Thoracic aorta endothelial cell (primary cell): ENCODE measurements around the gene AGK. TPM values are rescaled to one million over a fixed set of nuclear protein-coding genes. Genes with fewer than 3 reads are reported as not detected.

Experiments
- total RNA-seq: library from RNA; depleted of rRNA; stranded (reverse); fragments of >200 nt; gene quantifications from 2 replicates; pipeline ENCODE4 v1.2.3, GENCODE V29; 2012

AGK gene, protein sequence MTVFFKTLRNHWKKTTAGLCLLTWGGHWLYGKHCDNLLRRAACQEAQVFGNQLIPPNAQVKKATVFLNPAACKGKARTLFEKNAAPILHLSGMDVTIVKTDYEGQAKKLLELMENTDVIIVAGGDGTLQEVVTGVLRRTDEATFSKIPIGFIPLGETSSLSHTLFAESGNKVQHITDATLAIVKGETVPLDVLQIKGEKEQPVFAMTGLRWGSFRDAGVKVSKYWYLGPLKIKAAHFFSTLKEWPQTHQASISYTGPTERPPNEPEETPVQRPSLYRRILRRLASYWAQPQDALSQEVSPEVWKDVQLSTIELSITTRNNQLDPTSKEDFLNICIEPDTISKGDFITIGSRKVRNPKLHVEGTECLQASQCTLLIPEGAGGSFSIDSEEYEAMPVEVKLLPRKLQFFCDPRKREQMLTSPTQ
- total RNA-seq, result 57.1 and 64.2 TPM in 2 replicates

DNA sequence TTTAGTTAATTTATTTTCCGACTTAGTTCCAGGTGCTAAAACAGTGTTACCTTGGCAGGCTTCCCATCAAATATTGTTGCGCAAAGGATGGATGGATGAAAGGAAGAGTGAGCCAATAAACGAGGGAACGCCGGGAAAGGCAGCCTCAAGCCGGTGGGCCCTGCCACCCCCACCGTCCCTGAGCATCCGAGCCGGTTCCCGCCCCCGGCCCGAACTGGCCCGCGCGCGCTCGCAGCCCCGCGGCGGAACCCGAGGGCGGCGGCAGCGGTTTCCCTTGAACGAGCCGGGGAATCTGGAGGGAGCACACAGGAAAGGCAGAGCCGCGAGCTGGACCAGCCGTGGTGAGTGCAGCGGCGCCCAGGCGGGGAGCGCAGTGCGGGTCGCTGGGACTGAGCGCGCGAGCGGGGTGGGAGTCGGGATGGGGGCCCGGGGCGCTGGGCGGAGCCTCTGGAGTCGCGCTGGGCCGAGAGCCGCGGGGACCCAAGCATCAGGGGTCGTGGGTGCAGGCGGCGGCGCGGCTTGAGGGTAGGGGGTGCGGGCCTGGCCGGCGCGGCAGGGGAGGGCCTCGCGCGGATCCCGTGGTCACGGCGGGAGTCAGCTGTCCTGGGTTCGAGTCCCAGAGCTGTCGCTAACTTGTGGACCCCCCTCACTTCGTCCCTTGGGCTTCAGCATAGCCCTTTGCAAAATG is at the start of gene AGK:
AGK (plus strand) TSS at position 317 of the 688 bp plus-strand sequence. CDS start 4,057 bp downstream, outside the sequence.

DNA sequence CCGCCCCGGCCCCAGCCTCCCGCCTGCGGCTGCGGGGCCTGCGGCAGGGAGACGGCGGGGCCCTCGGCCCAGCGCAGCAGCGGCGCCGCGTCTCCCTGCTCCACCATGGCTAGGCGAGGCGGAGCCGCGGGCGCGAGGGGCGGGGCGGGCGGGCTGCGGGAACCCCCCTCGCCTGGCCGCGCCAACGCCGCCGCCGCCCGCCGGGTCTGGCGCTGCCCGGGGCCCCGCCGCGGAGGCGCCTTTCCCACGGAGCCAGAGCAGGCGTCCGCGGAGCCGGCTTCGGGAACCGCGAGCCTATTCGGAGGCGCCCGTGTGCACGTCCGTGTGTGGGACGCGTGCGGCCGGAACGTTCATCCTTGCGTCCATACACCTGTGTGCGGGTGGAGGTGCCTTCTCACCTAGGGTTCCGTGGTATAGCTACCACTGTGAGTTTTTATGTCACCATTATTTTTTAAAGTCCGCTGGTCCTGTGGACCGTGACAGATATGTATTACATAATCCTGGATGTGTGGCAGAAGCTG is 150.9 kb downstream of the AGK start, which contains the start of gene DENND11:
DENND11 (minus strand) TSS at position 120 of the 521 bp plus-strand sequence; CDS start at position 107, 13 bp downstream.

Other genes with a start within 250 kb of the AGK start
- gene DENND11, start 150.8 kb downstream of the AGK start, total RNA-seq, result 45.7 and 50.8 TPM in 2 replicates
- gene WEE2, start 156.9 kb downstream of the AGK start, total RNA-seq, result not detected in 2 replicates
- gene SSBP1, start 186.9 kb downstream of the AGK start, total RNA-seq, result 192 and 202 TPM in 2 replicates
- gene TAS2R3, start 212.7 kb downstream of the AGK start, total RNA-seq, result 1.4 and 1.7 TPM in 2 replicates
- 1.1 and 1.7 TPM in 2 replicates for gene TAS2R4, start 225.3 kb downstream of the AGK start, total RNA-seq
- gene TAS2R5, start 238.8 kb downstream of the AGK start, total RNA-seq, result 0.66 and 1.7 TPM in 2 replicates